Stimulated activated CD4-positive, alpha-beta T cell treated with anti-CD3 and anti-CD28 coated beads, Interleukin-4, amount 100 ng/mL, for 4 hours (primary cell): ENCODE results near the gene ITIH6.
"Not testable (repeated sequence)": the region's sequence is repeated elsewhere in the genome, so short reads cannot be mapped to it uniquely, and the experiment has no call there.

ENCODE experiments used
- DNase-seq, 2 experiments: peaks; one replicate each; pipeline ENCODE4 v3.0.0-alpha.2; 2020

Gene ITIH6

GRCh38 chrX:54807524-54808108, 9.6 kb upstream of the ITIH6 start, which contains the start of gene MAGED2:
Gene MAGED2, plus strand, starts transcription at chrX:54807745. Its CDS starts 1,587 bp downstream, at chrX:54809332.
- peak in 1 of 2 experiments; percentile 27 for DNase-seq

DNA sequence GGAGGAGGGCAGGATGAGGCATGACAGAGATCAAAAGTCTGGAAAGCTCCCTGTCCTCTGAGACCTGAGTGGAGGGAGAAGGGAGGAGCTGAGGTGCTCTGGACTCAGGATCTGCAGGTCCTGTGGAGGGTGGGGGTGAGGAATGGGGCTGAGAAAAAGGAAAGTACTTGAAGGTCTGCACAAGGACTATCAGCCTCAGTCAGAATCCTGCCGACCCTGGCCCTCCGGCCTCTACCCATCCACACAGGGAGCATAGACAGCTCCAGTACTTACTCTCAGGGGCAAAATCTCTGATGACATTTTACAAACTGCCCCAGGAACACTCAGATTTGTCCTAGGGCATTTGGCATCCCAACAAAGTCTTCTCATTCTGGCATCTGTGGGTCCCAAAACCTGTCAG, 991 bp upstream of the ITIH6 start:
- DNase-seq, result no peak

GRCh38 chrX:54794795-54795194, 3.3 kb downstream of the ITIH6 start:
- DNase-seq, result no peak

GRCh38 chrX:54794028-54794427, 4.0 kb downstream of the ITIH6 start:
- no peak for DNase-seq

DNA sequence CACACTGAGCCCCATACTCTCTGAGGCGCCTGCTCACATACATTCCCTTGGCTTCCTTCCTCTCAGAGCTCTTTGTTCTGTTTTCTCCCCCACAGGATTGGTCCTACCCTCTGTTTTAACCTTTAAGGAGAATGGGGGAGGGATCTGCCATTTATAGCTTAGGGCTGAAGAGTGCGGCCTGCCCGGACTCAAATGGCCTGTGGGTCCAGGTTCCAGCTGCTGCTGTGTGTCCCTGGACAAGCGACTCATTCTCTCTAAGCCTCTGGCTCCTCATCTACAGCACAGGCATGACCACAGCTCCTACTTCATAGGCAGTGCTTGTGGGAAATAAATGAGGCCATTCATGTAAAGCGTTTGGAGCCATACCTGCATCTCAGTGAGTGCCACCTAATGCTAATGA, 8.7 kb downstream of the ITIH6 start:
- not testable (repeated sequence) for DNase-seq

- no peak for DNase-seq
These were observed 9.6 kb downstream of the ITIH6 start for GRCh38 chrX:54788446-54788845.

DNA sequence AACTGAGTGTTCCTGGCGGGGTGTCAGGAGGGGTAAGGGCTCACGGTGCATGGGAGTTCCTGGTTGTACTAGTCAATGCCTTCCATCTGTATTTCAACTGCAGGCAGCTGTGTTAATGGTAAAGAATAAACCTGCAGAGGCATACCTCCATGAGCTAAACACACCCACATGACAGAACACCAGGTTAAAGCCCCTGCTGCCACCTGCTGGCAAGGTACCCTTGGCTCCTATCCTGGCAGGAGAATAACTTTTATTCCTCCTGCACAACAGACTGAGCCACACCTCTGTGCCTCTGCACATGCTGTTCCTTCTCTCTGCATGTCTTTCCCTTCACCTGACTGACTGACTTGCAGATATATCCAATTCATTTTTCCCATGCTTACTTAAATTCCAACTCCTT, 11.1 kb downstream of the ITIH6 start:
- DNase-seq, result peak in 1 of 2 experiments; percentile 17

DNA sequence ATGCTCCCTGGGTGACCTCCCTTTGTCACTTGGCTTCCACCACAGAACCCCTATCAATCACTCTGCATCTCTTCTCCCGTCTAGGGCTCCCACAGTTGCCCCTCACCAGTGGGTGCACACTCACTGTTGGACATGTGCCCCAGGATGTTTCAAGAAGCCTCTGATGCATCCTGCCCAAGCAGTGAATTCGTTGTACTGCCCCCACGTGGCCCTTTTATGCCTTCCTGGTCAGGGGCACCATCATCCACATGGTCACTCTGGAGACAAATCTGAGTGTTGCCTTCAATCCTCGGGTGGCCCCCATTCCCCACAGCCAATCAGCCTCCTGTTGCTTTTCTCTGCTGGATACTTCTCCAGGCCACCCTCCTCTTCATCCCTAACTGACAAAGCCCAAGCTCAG, 12.2 kb downstream of the ITIH6 start:
- no peak for DNase-seq

GRCh38 chrX:54776987-54777672, 20.9 kb downstream of the ITIH6 start:
- DNase-seq, result no peak

- DNase-seq, result no peak
These were observed 22.0 kb downstream of the ITIH6 start for GRCh38 chrX:54776061-54776460.

DNA sequence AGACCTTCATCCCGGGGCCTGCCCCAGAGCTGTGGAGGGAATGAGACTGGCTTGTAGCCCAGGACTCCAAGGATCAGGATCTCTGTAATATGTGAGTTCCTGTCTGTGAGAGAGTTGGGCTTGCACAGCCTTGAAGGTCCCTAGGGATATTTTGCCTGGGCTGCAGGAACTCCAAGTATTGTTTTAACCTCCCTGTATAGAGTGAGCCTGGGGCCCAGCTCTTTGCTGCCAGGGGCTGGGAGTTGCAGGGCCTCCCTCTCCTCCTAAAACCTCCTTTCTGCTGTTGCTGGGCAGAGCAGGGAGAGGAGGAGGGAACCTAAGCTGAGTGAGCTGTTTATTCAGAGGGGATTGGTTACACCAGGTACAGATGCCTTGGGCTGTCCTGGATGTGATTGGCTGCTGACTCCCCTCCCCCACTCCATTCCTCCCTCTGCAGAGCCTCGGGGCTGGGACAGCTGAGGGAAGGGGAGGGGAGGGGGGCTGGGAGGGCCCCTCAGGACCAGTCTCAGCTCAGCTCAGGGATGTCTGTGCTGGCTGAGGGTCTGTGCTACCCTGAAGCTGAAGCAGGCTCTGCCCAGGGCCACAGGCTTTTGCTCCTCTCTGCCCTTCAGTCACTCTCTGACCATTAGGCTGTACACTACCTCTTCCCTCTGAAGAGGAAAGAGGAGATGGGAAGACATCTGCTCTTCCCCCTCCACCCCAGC, 23.5 kb downstream of the ITIH6 start:
- DNase-seq, result not testable (repeated sequence)

- DNase-seq, result no peak
These were observed 39.7 kb downstream of the ITIH6 start for GRCh38 chrX:54758114-54759055.

DNA sequence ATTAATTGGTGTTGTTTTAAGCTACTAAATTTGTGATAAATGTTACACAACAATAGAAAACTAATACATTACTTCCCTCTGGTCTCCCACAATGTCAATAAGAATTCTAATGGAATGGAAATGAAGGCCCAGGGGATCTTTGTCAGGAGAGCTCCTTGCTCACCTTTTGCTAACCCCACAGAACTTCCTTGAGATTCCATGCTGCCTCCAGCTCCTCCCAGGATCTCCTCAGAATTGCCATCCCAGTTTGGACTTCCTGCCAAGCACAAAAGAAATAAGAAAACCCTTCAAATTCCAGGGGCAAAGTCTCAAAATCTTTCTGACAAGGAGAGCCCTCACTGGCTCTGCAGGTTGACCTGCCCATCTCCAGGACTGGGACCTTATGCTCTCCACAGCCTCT, 43.2 kb downstream of the ITIH6 start:
- DNase-seq, result no peak

- DNase-seq, result no peak
These were observed 49.4 kb downstream of the ITIH6 start for GRCh38 chrX:54748626-54749025.

DNA sequence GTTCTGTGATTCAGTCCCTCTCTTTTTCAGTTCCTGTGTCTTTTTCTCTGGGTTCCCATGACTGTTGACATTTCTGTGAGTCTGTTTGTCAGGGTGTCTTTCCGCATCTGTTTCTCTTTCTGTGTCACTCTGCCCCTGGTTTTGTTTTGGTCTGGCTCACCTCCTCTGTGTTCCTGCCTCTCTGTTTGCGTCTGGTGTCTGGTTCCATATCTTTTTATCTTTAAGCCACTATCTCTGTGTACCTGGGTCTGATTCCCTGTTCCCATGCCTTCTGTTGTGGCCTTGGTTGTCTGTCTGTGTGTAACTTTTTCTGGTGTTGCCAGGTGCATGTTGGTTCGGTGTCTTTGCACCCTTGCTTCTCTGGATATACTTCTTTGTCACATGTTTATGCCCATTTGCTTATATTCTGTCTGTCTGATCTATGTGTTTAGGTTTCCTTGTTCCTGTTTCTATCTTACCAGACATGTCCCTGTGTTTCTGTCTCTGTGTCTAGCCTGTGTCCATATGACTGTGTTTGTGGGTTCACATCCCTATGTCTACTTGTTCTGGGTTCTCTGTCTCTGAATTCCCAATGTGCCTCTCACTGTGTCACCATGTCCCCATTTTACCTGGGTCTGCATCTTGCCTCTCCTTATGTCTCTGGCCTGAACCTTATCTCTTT, 50.2 kb downstream of the ITIH6 start:
- DNase-seq, result no peak

DNA sequence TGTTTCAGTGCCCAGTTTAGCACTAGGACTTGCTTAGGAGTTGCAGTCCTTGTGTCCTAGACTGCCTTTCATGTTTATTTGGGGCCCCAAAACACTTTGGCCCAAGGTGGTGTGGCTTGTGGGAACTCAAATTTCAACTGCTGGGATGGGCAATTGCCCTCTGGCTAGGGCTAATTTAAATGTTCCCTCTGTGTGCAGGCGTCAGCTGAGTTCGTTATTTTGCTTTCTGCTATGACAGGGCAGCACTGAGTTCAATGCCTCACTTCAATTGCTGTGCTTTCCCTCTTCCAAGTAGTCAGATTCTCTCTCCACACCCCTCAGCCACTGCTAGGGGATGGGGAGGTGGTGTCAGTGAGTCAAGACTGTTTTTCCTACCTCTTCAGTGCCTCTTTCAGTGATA, 51.1 kb downstream of the ITIH6 start:
- DNase-seq, result no peak

GRCh38 chrX:54745676-54746075, 52.4 kb downstream of the ITIH6 start:
- DNase-seq, result no peak

- not testable (repeated sequence) for DNase-seq
These were observed 59.5 kb downstream of the ITIH6 start for GRCh38 chrX:54738567-54738966.

- DNase-seq, result not testable (repeated sequence)
These were observed 61.6 kb downstream of the ITIH6 start for GRCh38 chrX:54736298-54736942.

DNA sequence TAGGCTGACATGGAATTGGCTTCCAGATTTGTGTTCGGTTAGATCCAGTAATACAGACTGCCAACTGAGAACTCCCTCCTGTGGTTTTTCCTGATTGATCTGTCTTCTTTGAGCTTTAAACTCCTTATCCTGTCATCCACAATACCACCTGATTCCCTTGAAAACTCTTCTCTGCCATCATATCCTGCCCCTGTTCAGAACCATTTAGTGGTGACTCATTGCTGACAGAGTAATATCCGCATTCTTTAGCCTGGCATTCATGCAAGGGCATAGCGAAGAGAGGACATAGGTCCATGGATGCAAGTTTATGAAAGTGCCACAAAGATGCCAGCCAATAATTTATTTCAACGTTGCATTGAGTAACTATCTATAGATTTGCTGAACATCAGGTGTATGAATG, 76.6 kb downstream of the ITIH6 start:
- DNase-seq, result no peak

DNA sequence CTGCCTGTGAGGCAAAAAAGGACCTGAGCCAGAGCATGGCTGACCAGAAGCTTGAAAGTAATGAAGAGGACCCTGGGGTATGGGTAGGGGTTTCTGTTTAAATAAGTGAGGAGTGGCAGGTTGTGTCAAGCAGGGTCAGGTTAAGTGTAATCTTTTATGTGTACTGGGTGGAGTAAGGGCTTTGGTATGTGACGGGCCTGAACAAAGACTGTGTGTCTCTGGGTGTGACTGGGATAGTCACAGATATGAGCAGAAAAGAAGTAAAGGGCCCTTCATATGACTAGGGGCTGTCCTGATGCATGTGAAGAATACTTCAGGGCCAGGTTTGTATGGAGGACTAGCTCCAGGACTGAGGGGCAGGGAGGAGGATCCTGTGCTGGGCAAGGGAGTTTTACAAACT, 82.4 kb downstream of the ITIH6 start:
- DNase-seq, result no peak

DNA sequence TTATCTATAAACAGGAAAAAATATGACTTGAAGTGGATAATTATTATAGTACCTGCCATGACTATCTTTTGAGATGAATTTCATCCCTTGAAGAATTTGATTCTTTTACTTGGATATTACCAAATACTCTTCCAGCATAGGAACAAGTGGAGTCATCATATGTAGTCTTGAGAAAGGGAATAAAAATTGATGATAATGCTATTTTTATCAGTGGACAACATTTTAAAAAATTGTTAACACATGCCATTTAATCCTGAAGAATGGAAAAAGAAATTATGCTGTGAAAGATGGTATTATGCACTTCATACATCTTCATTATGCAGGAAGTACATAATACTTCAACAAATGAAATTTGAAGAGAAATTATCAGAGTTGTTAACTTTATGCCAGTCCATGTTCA, 83.6 kb downstream of the ITIH6 start:
- DNase-seq, result no peak
